Neural cell (in vitro differentiated cells): ENCODE measurements around the gene KRT6C.

Experiments used
- EP300 ChIP-seq: fragments of 450-650 bp; conservative IDR thresholded peaks from 2 replicates; pipeline ENCODE4 v1.6.1; 2014; ENCODE audit warnings: antibody characterized with exemption, mild to moderate bottlenecking, moderate library complexity; ENCODE audit not compliant: poor library complexity, severe bottlenecking
- EZH2 ChIP-seq: fragments of 200-600, 300-800 bp; shearing (Covaris generic), sonication (generic); IDR thresholded peaks from 2 replicates; pipeline ENCODE4 v1.6.1; 2014; ENCODE audit warnings: antibody characterized with exemption, low read length, borderline replicate concordance, mild to moderate bottlenecking; ENCODE audit not compliant: insufficient read depth, poor library complexity, severe bottlenecking
- MXI1 ChIP-seq: fragments of 450-650 bp; conservative IDR thresholded peaks from 2 replicates; pipeline ENCODE4 v1.6.1; 2014; ENCODE audit warnings: antibody characterized with exemption, mild to moderate bottlenecking; ENCODE audit not compliant: poor library complexity, severe bottlenecking
- POLR2AphosphoS5 ChIP-seq: IDR thresholded peaks from 2 replicates; pipeline ENCODE4 v1.6.1; 2012
- RAD21 ChIP-seq: fragments of 450-650 bp; conservative IDR thresholded peaks from 2 replicates; pipeline ENCODE4 v1.6.1; 2014; ENCODE audit warnings: antibody characterized with exemption, mild to moderate bottlenecking, moderate library complexity
- SMC3 ChIP-seq: fragments of 450-650 bp; conservative IDR thresholded peaks from 2 replicates; pipeline ENCODE4 v1.6.1; 2014; ENCODE audit warnings: antibody characterized with exemption, mild to moderate bottlenecking, moderate library complexity; ENCODE audit not compliant: poor library complexity
- TAF1 ChIP-seq: IDR thresholded peaks from 2 replicates; pipeline ENCODE4 v1.6.1; 2012; ENCODE audit warnings: low read depth
- TF ChIP-seq, protein P1 (sequence below): fragments of 450-650 bp; IDR thresholded peaks from 2 replicates; pipeline ENCODE4 v1.5.1; 2014; ENCODE audit warnings: antibody characterized with exemption, mild to moderate bottlenecking, moderate library complexity; ENCODE audit not compliant: poor library complexity, severe bottlenecking
- TF ChIP-seq, protein P2 (sequence below): IDR thresholded peaks from 2 replicates; pipeline ENCODE4 v1.6.1; 2012; ENCODE audit warnings: borderline replicate concordance

DNA sequence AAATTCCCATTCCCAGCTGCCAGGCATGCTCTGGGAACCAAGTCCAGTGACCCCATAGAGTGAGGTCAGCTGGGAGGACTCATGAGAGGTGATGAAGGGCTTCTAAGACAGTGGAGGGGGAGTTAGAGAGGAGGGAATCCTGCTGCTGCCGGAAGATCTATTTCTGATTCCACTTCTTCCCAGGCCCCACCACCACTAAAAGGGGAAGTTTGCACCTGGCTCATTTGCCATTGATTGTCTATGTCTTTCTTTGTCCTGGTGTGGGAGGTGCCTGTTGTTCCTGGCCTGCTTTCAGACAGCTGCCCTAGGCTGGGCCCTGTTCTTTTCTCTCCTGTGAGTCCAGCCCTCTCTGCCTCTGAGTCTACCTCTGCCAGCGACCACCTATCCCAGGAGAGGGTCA is 22.4 kb upstream of the KRT6C start:
- TF ChIP-seq, protein P1, sequence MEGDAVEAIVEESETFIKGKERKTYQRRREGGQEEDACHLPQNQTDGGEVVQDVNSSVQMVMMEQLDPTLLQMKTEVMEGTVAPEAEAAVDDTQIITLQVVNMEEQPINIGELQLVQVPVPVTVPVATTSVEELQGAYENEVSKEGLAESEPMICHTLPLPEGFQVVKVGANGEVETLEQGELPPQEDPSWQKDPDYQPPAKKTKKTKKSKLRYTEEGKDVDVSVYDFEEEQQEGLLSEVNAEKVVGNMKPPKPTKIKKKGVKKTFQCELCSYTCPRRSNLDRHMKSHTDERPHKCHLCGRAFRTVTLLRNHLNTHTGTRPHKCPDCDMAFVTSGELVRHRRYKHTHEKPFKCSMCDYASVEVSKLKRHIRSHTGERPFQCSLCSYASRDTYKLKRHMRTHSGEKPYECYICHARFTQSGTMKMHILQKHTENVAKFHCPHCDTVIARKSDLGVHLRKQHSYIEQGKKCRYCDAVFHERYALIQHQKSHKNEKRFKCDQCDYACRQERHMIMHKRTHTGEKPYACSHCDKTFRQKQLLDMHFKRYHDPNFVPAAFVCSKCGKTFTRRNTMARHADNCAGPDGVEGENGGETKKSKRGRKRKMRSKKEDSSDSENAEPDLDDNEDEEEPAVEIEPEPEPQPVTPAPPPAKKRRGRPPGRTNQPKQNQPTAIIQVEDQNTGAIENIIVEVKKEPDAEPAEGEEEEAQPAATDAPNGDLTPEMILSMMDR, result no peak
- TF ChIP-seq, protein P2, sequence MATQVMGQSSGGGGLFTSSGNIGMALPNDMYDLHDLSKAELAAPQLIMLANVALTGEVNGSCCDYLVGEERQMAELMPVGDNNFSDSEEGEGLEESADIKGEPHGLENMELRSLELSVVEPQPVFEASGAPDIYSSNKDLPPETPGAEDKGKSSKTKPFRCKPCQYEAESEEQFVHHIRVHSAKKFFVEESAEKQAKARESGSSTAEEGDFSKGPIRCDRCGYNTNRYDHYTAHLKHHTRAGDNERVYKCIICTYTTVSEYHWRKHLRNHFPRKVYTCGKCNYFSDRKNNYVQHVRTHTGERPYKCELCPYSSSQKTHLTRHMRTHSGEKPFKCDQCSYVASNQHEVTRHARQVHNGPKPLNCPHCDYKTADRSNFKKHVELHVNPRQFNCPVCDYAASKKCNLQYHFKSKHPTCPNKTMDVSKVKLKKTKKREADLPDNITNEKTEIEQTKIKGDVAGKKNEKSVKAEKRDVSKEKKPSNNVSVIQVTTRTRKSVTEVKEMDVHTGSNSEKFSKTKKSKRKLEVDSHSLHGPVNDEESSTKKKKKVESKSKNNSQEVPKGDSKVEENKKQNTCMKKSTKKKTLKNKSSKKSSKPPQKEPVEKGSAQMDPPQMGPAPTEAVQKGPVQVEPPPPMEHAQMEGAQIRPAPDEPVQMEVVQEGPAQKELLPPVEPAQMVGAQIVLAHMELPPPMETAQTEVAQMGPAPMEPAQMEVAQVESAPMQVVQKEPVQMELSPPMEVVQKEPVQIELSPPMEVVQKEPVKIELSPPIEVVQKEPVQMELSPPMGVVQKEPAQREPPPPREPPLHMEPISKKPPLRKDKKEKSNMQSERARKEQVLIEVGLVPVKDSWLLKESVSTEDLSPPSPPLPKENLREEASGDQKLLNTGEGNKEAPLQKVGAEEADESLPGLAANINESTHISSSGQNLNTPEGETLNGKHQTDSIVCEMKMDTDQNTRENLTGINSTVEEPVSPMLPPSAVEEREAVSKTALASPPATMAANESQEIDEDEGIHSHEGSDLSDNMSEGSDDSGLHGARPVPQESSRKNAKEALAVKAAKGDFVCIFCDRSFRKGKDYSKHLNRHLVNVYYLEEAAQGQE, result no peak
- TF ChIP-seq EP300 (no peak), MXI1 (no peak), EZH2 (no peak), POLR2AphosphoS5 (no peak), RAD21 (no peak), SMC3 (no peak), TAF1 (no peak)
